22Rv1 (cell line): ENCODE data around the gene ABCD1.

ENCODE experiments used
- H3K27ac ChIP-seq: fragments of 450-650 bp; 2 replicates; pipeline ENCODE4 v1.5.1; 2017
- ZFX ChIP-seq: fragments of 450-650 bp; IDR thresholded peaks from 2 replicates; pipeline ENCODE4 v1.6.1; 2017; ENCODE audit warnings: antibody characterized with exemption, borderline replicate concordance
- TF ChIP-seq, protein P1 (sequence below): fragments of 450-650 bp; IDR thresholded peaks from 2 replicates; pipeline ENCODE4 v1.5.1; 2017; ENCODE audit warnings: mild to moderate bottlenecking

The ABCD1 gene

DNA sequence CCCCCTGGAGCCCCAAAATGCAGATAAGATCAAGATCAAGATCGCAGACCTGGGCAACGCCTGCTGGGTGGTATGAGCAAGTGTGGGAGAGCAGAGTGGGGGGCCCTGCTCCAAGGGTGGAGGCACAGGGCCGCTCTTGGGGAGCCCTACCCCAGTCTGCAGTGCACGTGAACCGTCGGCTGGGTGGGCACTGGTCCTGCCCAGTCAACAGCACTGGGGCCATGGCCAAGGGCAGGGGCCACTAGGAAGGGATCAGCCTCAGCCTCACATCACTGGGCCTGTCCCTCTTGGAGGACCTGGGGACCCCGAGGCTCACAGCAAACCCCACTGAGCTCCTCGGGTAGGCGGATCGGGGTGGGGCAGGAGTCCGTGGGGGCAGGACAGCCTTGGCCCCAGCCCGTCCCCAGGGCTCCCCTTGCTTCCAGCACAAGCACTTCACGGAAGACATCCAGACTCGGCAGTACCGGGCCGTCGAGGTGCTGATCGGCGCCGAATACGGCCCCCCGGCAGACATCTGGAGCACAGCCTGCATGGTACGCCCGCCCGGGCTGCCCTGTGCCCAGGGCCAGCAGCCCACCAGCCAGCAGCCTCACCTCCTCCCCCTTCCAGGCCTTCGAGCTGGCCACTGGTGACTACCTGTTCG lies 59.8 kb downstream of the ABCD1 start:
- H3K27ac ChIP-seq = no peak overlapping the region
- TF ChIP-seq ZFX = no peak
- TF ChIP-seq, protein P1, sequence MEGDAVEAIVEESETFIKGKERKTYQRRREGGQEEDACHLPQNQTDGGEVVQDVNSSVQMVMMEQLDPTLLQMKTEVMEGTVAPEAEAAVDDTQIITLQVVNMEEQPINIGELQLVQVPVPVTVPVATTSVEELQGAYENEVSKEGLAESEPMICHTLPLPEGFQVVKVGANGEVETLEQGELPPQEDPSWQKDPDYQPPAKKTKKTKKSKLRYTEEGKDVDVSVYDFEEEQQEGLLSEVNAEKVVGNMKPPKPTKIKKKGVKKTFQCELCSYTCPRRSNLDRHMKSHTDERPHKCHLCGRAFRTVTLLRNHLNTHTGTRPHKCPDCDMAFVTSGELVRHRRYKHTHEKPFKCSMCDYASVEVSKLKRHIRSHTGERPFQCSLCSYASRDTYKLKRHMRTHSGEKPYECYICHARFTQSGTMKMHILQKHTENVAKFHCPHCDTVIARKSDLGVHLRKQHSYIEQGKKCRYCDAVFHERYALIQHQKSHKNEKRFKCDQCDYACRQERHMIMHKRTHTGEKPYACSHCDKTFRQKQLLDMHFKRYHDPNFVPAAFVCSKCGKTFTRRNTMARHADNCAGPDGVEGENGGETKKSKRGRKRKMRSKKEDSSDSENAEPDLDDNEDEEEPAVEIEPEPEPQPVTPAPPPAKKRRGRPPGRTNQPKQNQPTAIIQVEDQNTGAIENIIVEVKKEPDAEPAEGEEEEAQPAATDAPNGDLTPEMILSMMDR = no peak

DNA sequence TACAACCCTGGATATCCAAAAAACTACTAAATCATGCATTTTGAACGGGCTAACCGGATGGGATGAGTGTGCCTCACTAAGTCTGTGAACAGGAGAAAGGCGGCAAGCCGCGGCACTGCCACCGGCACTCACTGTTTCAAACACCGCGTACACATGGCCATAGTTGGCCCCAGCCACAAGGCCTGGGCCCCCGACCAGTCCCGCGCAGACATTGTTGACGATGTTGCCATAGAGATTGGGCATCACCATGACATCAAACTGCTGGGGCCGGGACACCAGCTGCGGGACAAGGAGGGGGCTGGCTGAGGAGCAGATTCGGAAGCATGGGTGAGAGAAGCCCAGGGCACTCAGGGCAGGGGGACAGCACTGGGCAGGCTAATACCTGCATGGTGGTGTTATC lies 62.0 kb downstream of the ABCD1 start:
- H3K27ac ChIP-seq = no peak overlapping the region
- TF ChIP-seq, protein P1 = no peak

DNA sequence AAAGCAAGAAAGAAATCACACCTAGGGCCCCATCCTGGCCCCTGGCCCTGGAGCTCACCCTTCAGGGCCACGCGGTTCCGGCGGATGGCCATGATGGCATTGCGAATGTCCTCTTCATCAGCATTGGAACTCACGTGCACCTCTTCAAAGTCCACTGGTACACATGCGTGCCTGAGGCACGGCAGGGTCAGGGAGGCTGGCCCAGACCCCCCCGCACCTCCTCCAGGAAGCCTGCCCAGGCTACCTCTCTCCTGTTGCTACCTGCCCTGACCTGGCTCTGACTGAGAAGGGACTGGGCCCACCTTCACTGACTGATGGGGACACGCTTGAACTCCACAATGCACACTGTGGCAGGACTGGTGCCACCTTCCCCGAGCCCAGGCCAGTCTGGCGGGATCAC lies 65.0 kb downstream of the ABCD1 start:
- TF ChIP-seq ZFX = no peak
- TF ChIP-seq, protein P1 = no peak

DNA sequence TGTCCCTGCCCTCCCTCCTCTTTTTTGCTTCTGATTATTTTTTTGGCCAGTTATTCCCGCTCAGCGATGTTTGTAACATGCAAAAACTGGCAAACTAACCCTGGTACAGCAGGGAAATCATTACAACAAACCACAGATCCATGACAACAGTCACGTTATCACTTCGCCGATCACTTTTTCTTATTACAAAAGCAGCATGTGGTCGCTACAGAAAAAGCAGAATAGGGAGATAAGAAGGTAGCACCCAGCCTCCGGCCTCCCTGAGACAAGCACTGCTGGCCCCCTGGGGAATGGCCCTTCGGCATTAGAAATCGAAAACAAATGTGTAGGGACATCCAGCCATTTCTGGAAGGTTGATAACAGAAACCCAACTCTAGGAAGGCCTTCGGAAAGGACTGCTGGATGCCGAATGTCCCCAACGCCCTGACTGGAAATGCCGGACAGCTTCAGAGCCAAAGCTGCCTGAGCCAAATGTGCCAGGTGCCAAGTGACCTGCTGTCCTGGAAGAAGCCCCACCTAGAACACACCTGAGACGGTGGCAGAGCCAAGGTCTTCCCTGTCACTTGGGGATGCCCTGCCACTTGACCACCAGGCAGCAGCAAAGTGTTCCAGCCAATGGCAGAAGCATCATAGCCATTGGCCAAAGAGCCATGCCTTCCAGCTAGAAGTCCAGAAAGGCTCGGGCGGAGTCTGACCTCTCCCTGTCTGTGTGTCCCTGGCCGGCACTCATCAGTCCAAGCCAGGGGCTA lies 66.6 kb downstream of the ABCD1 start:
- TF ChIP-seq, protein P1 = no peak
- TF ChIP-seq ZFX = no peak
- H3K27ac ChIP-seq = no peak overlapping the region

More for the DNA sequence above, 65.0 kb downstream of the ABCD1 start:
- no peak overlapping the region for H3K27ac ChIP-seq

DNA sequence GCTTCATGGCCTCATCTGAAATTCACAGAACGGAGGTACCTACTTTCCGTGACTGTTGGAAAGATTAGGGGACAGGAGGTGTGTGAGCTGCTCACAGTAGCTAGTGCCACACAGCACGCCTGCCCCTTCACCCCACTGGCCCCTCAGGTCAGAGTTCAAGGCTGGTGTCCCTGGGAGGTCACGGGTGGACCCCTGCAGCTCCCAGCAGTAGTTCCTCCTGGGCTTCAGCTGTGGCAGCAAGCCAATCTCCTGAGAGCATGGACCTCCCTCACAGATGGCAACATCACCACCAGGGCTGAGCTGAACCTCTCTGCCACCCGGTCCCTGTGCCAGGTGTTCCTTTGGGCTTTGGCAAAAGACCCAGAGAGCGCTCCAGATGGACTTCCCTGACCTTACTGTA lies 67.7 kb downstream of the ABCD1 start:
- TF ChIP-seq ZFX = no peak
- TF ChIP-seq, protein P1 = no peak
- H3K27ac ChIP-seq = no peak overlapping the region

DNA sequence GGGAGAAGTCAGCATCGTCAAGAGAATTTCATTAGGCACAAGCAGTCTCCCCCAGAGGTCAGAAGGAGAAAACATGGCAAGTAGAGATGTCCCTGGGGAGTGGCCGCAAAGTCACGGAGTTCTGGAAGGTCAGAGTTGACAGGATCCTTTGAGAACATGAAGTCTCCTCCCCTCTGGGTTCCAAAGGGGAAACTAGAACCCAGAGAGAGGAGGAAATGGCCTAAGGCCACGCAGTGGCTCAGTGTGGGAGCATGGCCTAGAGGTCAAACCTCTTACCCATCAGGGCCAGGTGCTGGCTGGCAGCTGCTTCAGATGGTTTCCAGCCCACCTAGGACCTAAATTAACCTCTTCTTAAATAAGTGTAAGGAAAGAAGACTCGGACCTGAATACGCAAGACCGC lies 68.6 kb downstream of the ABCD1 start:
- TF ChIP-seq, protein P1 = no peak
- no peak for TF ChIP-seq ZFX
- peak overlapping the region; percentile 76 for H3K27ac ChIP-seq
